ENCODE data around the gene PLRG1.

PLRG1 gene

GRCh38 chr4:154583677-154584076, 33.5 kb upstream of the PLRG1 start:
- DNase-seq (ENCODE audit: extremely low read depth, low read depth): no peak
- TF ChIP-seq, protein P1, sequence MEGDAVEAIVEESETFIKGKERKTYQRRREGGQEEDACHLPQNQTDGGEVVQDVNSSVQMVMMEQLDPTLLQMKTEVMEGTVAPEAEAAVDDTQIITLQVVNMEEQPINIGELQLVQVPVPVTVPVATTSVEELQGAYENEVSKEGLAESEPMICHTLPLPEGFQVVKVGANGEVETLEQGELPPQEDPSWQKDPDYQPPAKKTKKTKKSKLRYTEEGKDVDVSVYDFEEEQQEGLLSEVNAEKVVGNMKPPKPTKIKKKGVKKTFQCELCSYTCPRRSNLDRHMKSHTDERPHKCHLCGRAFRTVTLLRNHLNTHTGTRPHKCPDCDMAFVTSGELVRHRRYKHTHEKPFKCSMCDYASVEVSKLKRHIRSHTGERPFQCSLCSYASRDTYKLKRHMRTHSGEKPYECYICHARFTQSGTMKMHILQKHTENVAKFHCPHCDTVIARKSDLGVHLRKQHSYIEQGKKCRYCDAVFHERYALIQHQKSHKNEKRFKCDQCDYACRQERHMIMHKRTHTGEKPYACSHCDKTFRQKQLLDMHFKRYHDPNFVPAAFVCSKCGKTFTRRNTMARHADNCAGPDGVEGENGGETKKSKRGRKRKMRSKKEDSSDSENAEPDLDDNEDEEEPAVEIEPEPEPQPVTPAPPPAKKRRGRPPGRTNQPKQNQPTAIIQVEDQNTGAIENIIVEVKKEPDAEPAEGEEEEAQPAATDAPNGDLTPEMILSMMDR (IDR thresholded peaks at IDR 0.05; ENCODE audit: low read depth, low read length, missing control alignments): no peak
- no peak overlapping the region for H3K4me3 ChIP-seq (replicated peaks; ENCODE audit: low read depth, low read length)

DNA sequence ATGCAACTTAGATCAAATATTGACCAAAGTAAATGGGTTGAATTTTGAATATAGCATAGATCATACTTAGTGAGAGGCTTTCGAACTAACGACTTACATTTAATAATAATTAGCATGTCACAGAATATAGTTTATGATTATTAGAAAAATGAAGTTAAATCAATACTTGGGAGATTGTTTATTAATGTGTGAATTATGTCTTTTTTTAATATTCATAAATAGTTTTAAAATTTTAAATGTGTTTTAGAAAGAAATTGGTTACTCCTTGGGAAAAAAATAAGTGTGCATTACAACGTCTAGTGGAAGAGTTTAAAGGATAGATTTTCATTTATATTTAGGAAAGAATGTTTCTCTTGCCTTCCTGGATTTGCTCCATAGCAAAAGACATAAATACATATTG, 33.0 kb upstream of the PLRG1 start:
- no peak for DNase-seq (ENCODE audit: extremely low read depth, low read depth)
- no peak overlapping the region for H3K4me3 ChIP-seq (replicated peaks; ENCODE audit: low read depth, low read length)
- TF ChIP-seq, protein P1 (IDR thresholded peaks at IDR 0.05; ENCODE audit: low read depth, low read length, missing control alignments): no peak

DNA sequence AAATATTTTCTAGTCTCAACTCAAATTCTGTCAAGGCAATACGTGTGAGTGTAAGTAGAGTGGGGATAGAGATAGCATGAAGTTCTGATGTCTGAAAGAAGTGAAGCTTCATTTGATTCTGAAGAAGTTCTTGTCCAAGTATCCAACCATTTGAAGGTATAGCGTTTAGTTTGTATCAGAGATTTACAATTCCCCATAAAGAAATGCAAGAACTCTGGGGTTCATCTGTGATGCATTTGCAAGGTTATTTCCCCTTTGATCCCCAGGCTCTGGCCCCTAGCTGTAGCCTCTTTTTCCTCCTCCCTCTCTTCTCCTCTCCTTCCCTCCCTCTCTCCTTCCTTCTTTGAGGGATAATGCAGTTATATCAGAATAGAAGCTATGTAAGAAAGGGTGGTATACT, 32.5 kb upstream of the PLRG1 start:
- TF ChIP-seq, protein P1 (IDR thresholded peaks at IDR 0.05; ENCODE audit: low read depth, low read length, missing control alignments): no peak
- DNase-seq (ENCODE audit: extremely low read depth, low read depth): no peak
- no peak overlapping the region for H3K4me3 ChIP-seq (replicated peaks; ENCODE audit: low read depth, low read length)

GRCh38 chr4:154579927-154580326, 29.7 kb upstream of the PLRG1 start:
- H3K4me3 ChIP-seq (replicated peaks; ENCODE audit: low read depth, low read length): no peak overlapping the region
- DNase-seq (ENCODE audit: extremely low read depth, low read depth): no peak
- TF ChIP-seq, protein P1 (IDR thresholded peaks at IDR 0.05; ENCODE audit: low read depth, low read length, missing control alignments): no peak

DNA sequence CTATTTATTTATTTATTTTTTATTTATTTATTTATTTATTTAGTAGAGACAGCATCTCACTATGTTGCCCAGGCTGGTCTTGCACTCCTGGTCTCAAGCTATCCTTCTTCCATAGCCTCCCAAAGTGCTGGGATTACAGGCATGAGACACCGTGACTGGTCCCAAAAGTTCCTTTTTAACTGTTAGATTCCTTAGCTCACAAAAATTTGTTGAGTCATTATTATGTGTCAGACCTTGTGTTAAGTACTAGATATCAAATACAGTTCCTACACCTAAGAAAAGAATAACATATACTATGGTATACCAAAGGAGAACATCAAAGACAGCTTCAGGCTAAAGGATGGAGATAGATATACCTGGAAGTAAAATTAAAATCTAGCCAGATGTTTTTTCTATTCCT, 28.7 kb upstream of the PLRG1 start:
- no peak for DNase-seq (ENCODE audit: extremely low read depth, low read depth)
- TF ChIP-seq, protein P1 (IDR thresholded peaks at IDR 0.05; ENCODE audit: low read depth, low read length, missing control alignments): no peak
- no peak overlapping the region for H3K4me3 ChIP-seq (replicated peaks; ENCODE audit: low read depth, low read length)

DNA sequence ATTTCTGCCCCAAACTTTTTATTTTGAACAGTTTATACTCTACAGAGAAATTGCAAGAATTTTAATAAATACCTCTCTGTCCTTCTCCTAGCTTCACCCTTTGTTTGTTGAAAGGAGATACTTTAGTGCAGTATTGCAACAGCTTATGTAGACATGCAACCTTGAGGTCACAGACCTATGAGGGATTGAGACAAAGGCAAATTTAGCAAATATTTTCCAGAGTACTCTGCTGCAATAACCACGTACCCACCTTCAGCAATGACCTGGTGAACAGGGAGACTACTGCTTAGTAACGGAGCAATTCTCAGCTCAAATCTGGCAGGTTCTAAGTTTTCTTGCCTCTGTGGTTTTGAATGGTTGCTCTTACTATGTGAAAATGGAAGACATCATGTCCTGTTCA, 27.1 kb upstream of the PLRG1 start:
- TF ChIP-seq, protein P1 (IDR thresholded peaks at IDR 0.05; ENCODE audit: low read depth, low read length, missing control alignments): no peak
- H3K4me3 ChIP-seq (replicated peaks; ENCODE audit: low read depth, low read length): no peak overlapping the region
- DNase-seq (ENCODE audit: extremely low read depth, low read depth): no peak

GRCh38 chr4:154574311-154574710, 24.1 kb upstream of the PLRG1 start:
- TF ChIP-seq, protein P1 (IDR thresholded peaks at IDR 0.05; ENCODE audit: low read depth, low read length, missing control alignments): no peak
- no peak overlapping the region for H3K4me3 ChIP-seq (replicated peaks; ENCODE audit: low read depth, low read length)
- DNase-seq (ENCODE audit: extremely low read depth, low read depth): no peak

Data from HFF-Myc (cell line).